GM18507 (cell line): ENCODE measurements around the gene PFN1.

ENCODE experiments used
- DNase-seq: peaks from one replicate; pipeline ENCODE4 v3.0.0; 2011; ENCODE audit warnings: low read depth; ENCODE audit not compliant: insufficient read length; ENCODE audit errors: extremely low spot score
- FAIRE-seq: peaks from 2 replicates; lab custom pipeline; 2011; peaks lifted over from hg19 to GRCh38; lab: Jason Lieb, UNC

PFN1 gene

DNA sequence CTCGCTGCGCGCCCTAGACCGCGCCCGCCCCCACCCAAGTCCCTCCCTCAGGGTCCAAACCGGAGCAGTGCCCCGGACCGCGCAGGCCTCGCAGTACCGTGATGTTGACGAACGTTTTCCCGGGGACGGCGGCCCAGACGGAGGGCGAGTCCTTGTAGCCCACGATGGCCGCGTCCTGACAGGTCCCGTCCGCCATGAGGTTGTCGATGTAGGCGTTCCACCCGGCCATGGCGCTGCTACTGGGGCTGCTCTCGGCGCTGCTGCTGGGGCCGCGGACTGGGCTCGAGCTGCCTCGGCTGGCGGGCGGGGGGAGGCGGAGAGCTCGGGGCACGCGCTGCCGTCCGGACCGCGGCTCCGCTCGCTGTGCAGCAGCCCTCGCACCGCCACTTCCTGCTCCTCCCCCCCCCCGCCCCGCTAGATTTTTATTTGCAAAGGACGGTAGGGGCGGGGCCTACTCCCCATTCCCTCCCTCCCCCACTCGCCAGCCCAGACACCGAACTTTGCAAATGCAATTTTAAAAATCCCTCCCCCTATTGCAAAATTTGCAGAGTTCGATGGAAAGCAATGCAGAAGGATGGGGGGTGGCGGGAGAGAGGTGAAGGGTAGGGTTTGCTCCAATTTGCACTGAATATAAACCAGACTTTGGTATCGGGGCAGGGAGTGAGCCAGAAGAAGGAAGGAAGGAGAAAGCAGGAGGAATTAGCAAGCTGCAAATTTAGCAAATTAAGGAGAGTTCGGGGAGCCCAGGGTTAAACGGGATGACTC lies at the start of gene PFN1:
TSS of gene PFN1 (minus strand) at position 365 of the 765 bp plus-strand sequence. CDS start at position 229, 136 bp downstream.
- FAIRE-seq (peak; percentile 90), DNase-seq (peak; percentile 71)

DNA sequence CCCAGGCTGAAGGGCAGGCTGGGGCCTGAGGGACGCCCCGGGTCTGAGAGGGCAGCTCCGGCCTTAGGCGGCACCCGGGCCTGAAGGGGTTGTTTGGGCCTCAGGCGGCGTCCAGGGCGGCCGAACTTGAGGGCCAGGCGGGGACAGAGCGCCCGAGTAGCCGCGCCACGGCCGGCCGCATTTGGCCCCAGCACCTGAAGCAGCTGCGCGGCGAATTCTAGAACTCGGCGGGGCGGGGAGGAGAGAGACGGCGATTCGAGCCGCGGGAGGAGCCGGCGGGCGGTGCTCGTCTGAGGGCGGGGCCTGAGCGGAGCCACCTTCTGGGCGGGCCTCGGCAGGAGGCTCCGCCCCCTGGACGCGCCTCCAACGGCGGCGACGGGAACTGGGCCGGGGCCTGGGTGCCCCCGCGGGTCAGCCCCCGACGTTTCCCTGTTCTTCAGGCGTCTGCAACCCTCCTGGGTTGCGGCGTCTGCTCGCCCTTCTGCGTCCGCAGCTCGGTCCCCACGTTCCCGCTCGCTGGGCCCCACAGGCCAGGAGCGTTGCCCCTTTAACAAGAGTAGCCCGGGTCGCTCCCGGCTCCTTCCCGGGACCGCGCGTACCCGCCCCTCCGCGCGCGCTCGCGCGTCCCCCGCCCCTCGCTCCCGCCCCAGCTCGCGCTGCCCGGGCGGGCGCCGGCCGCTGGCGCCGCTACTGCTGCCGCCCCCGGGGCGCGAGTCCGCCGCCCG lies 49.1 kb upstream of the PFN1 start, which contains the start of the genes INCA1 and KIF1C:
TSS of gene INCA1 (minus strand) at position 221 of the 725 bp plus-strand sequence. CDS start 3,085 bp downstream, outside the sequence.
TSS of gene KIF1C (plus strand) at position 649 of the 725 bp plus-strand sequence. CDS start 2,297 bp downstream, outside the sequence.
- FAIRE-seq: peak; percentile 94
- peak; percentile 99 for DNase-seq

DNA sequence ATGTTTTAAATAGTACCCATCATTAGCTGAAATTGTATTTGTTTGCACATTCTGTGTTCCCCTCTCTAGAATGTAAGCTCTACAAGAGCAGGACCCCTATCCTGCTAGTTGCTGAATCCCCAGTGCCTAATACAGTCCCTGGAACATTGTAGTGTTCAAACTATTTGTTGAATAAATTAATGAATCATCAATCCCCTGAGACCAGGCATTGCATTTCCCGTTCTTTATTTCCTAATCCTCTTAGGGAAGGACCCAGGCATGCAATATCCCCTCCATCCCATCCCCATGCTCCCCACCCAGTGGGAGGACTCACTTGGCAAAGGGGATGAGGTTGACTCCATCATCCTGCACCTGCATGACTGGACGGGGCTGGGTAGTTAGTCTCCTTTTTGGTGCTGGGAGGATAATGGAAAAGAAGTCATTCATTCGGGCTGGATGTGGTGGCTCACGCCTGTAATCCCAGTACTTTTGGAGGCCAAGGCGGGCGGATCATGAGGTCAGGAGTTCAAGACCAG lies 45.8 kb upstream of the PFN1 start:
- no peak for DNase-seq
- no peak for FAIRE-seq

DNA sequence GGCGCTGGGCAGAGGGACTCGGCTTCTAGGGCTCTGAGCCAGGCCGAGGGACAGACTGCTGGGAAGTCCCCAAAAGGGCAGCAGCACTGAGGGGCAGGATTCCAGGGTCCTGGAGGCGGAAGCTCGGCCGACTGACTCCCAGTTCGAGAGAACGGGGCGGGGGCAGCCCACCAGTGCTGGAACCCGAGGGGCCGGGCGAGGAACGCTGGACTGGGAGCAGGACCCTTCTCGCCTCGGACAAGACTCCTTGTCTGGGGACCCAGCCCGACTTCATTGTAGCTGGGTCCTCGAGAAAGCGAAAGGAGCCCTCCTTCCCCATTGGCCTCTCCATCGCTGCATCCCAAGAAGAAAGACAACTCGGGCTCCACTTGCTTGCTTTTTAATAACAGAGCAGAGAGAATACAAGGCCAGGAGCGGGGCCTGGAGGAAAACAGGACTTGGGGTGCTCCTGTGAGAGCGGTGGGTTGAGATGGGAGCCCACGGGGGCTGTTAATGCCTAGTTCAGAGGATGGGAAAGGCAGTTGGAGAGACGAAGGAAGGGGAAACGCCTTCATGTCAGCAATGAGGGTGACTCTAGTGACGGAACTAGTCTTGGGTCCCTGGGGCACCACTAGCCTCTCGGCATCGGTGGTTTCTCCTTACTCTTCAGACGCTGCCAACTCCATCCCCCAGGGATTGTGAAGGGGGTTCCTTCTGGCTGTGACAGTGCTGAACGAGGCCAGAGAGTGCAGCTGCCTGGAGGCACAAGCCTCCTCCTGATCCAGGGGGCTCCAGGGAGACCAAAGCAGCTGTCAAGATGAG lies 39.6 kb upstream of the PFN1 start:
- FAIRE-seq (peak; percentile 66), DNase-seq (no peak)

DNA sequence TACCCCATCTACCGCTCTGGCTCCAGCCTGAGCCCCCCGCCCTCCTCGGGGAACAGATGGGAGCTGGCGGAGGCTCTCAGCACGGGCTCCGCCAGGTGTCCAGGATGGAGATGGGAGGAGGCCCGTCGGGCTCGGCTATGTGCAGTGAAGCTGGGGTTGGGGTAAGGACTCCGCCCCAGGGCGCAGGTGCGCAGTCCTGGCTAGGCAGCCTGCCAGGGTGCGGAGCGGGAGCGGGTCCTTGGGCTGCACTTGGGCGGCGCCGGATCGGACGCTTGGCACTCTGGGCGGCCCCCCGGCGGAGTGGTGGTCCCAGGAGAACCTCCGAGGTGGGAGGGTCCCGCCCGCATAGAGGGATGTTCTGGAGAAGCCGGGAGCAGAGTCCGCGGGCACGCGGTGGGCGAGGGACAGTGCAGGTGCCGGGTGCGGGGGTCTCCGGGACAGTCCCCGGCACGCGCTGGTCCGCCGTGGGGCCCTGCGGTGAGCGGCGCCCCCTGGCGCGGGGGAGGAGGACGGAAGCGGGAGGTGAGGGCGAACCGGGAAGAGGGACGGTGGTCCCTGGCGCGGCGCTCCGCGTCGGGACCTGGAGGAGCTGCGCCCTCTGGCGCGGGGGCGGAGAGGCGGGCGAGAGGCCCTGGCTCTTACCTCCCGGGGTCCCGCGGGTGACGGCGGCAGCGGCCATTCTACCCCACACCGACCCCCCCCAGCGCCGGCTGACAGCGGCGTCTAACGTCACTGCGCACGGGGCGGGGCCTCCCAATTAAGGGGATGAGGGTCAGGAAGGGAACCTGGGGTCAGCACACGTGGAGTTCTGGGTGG lies 38.8 kb upstream of the PFN1 start, which contains the start of gene CAMTA2:
TSS of gene CAMTA2 (minus strand) at position 725 of the 816 bp plus-strand sequence. CDS start 1,453 bp downstream, outside the sequence.
- DNase-seq (peak; percentile 77), FAIRE-seq (peak; percentile 89)

DNA sequence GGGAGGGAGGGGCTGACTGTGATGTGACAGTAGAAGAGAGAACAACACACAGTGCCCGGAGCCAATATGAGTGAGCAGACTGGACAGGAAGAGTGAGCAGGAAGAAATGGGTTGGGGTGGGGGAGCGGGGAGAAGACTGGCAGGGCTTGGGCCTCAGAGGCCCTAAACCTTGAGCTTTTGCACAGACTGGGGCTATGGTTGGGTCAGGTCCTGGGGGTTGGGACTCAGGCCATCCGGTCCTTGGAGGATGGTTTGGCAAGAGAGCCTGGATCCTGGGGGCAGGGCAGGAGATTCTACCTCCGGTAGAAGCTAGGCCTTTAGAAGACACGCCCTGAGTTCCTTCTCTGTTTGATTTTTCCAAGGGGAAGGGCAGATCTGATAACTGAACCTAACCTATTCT lies 38.1 kb upstream of the PFN1 start:
- no peak for DNase-seq
- FAIRE-seq: no peak

DNA sequence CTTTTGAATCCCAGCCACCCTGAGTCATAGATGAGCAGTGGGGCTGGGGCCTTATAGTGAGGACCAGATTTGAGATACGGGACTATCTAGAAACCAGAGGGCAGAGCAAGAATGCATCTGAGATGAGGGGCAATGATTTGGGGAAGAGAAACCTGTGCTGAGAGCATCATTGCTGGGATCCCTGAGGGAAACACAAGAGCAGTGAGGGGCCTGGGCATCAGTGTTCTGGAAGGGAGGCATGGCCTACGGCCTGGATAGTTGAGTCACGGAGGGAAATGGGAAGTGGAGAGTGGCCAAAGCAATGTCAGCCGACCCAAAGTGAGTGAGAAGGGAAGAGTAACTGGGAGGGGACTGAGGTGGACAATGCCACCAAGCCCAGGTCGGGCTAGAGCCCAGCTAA lies 34.0 kb upstream of the PFN1 start:
- FAIRE-seq (no peak), DNase-seq (no peak)

DNA sequence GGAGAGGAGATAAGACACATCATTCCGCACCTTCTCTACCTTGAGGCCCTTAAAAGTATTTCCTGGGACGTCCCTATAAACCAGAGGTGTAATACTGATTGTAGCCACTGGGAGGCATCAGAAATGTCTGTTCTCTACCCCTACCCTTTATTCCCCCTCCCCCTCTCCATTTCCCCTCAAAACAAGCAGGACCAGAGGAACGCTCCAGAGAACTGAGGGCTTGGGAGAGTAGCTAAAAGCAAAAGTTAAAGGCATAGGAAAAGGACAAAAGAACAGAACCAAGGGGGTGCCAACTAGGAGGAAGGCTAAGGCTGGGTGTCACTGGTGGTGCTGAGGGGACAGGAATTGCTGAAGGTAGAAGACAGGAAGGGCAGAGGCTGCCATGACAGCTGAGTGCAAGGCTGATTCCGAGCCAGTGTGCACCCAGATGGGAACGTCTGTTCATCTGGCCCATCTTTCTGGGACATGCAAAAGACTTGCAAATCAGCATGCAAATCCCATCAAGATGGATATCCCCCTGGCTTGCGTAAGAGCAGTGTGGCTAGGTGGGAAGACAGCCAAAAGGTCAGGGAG lies 32.4 kb upstream of the PFN1 start:
- DNase-seq (no peak), FAIRE-seq (peak; percentile 85)

DNA sequence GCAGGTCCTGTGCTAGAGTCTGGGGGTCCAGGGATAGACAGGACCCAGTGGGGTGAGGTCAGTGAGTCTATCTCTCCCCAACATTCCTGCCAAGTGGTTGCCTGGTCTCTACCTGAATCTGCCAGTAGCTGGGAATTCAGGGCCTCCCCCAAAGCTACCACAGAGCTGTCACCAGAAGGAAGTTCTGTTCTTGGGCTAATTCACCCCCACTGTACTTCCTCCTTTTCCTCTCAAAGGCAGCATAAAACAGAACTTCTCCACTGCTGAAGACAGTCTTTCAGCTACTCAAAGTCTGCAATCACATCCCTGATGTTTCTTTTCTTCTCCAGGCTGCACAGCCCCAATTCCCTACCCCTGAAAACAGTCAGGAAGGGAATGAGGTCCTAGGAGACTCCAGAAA lies 30.4 kb upstream of the PFN1 start:
- FAIRE-seq (no peak), DNase-seq (no peak)

DNA sequence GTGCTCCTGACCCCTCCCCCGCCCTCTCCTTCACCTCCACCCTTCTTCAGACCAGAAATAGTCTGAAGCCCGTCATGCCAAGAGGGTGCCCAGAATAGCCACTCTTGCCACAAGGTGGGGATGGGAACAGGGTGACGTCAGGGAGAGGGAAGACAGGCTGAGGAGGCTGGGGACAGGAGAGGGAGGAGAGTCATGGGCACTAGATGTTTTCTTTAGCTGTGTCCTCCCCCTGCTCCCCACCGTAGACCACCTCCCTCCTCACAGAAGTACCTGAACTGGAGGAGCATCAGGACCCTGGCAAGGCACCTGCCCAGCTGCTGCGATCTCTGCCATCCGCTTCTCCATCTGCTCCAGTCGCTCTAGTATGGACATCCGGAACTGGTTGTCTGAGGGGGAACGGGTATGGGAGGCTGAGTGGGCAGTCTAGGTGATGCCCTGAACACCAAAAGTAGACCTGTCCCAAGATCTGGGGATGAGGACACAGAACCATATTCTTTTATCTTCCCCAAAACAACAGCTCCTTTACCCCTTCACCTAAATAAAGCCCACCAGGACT lies 25.9 kb upstream of the PFN1 start:
- DNase-seq (no peak), FAIRE-seq (no peak)

DNA sequence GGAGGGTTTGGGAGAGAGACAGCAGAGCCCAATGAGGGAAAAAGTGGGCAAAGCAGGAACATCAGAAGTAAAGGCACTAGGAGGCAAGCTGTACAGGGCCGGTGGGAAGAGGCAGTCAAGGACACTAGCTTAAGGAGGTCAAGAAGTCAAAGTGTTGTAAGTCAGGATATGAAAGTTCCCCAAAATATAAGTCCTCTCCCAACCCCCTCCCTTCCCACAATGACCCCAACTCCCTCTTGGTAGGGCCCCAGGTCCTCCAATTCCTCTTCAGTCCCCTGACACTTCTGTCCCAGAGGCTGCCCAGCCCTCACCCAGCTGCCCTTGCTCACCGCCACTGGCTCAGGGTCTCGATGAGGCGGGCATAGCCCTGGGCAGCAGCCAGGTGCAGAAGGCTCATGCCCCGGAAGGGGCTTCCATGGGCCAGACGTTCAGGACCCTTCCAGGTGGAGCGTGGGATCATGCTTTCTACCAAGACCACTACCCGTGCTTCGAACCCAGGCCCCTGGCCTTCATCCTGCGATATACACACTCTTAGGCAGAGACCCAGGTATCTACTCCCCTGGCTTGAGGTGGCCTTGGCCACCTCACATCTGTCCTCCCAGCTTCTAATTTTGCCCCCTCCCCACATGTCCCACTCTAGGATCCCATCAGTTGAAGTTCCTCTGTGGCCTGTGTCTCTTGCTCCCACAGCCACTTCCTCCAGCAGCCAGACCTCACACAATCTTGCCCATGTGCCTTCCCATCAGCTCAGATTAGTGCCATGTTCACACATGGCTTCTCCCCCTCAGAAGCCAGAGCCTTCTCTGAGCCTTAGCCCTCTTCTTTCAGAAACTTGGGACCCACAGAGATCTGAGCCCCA lies 25.2 kb upstream of the PFN1 start:
- no peak for DNase-seq
- no peak for FAIRE-seq

DNA sequence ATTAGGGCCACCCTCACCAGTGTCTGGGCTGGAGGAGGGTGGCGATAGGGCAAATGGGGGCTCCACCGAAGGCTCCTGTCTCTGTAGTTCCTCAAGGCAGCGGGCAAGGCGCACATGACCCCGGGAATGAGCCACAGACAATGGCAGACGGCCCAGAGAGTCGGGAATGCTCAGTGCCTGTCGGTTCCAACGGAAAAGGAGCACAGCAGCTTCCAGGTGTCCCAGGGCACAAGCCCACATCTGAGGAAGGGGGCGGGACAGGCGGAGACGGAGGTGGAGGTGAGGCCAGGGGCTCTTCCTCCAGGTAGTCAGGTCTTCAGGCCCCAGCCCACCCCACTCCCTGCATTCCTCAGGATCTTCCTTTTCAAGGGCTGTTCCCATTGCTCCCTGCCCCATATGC lies 24.4 kb upstream of the PFN1 start:
- DNase-seq (no peak), FAIRE-seq (no peak)

DNA sequence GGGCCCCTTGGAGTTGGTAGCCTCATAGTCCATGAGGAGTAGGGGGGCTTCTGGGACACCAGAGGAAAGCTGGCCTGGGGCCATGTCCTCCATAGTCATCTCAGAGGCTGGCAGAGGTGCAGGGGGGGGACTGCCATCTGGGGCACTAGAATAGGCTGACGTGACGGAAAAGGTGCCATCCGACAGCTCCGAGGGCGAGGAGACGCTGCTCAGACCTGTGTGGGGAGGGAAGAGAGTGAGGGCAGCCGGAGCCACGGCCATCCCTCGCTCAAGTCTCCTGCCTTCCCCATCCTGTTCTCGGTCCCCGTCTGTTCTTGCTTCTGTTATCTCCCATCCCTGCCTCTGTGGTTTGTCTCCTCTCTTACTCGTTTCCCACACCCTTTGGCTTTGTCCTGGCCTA lies 24.0 kb upstream of the PFN1 start:
- FAIRE-seq: no peak
- no peak for DNase-seq

DNA sequence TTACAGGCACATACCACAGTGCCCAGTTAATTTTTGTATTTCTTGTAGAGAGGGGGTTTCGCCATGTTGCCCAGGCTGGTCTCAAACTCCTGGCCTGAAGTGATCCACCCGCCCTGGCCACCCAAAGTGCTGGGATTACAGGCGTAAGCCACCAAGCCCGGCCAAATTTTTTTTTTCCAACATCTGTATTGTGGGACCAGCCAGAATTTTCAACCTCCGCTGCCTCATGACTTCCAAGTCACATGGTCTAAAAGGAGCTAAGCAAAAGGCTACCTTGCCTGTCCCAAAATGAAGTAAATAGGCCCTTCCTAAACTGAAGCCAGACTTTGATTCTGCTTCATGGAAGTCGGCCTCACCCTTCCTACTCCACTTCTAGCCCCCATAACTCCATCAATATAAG lies 23.5 kb upstream of the PFN1 start:
- FAIRE-seq: no peak
- no peak for DNase-seq

DNA sequence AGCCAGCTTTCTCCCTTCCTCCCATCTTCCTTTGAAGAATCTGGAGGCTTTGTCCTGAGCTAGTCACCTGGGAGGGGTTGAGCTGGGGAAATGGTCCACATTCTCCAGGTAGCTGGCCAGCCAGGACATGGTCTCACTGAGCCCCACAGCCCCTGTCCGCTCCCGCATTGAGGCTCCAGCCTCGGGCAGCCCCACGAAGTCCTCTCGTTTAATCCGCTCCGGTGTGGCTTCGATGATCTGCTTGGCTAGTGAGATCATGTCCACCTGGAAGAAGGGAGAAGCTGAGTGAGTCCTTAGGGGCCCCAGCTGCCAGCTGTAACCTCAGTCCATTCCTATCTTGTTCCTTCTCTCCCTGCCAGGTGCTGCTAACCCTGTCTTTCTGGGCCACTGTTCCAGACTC lies 21.9 kb upstream of the PFN1 start:
- DNase-seq: no peak
- no peak for FAIRE-seq

DNA sequence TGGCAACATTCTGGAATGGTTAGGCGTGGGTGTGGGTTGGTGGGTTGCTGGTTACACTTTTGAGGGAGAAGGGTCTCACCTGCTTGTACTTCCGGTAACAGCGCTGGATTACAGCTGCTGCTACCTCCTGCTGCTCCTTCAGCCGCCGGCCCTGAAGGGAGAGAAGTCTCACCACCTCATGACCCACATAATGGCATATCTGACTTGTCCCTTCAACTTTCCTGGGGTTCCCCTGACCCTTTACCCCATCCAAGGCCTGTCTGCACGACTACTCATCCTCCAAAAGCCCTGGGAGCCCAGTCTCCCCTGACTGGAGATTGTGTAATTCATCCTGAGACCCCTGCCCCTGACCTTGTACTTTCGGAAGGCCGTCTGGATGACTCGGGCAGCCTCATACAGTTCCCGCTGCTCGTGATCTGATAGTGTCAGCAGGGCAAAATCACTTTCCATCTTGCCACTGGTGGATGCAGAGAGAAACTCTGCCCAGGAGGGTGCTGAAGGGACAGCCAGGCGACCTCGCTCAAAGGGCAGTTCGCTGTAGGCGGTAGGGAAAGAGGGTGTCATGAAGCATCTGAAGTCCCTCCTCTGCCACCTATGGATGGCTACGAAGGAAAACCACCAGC lies 21.3 kb upstream of the PFN1 start:
- DNase-seq (no peak), FAIRE-seq (no peak)

DNA sequence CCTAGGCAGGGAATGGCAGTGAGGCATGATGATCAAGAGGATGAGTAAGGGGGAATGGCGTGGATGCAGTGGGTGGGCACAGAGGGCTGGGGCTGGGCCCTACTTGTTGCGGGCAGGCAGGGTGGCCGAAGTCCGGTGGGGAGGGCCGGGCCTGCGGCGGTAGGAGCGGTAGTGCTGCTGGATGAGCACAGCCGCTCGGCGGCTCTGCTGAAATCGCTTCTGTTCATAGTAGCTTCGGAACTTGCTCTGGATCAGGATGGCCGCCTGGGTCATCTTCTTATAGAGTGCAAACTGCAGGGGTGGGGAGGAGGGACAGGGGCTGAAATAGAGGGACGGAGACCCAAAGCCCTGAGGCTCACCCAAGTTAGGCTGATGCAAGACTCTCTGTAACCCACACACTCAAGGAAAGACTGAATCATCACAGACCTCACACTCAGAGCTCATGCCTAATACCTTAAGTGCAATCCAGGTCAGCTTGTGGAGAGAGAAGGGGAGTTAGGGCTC lies 20.8 kb upstream of the PFN1 start:
- no peak for FAIRE-seq
- DNase-seq: no peak
